Thyroid gland (tissue), 4 donors: ENCODE results near the gene ZNF514. TPM values are rescaled to one million over a fixed set of nuclear protein-coding genes. Genes with fewer than 3 reads are reported as not detected.

Experiments
- DNase-seq, 2 donors: peaks; one replicate each; pipeline ENCODE4 v3.0.0-alpha.2; 2019
- H3K27ac ChIP-seq, 3 donors: fragments of 200-600 bp; sonication (generic); 1 replicate in 2 of 3; 2 replicates in 1 of 3; pipeline ENCODE4 v1.5.1; 2016 to 2019; ENCODE audit warnings: mild to moderate bottlenecking in 1 of 3, moderate library complexity in 1 of 3
- H3K27me3 ChIP-seq: fragments of 200-600 bp; sonication (generic); one replicate; pipeline ENCODE4 v1.5.1; 2019
- H3K36me3 ChIP-seq, 2 donors: fragments of 200-600 bp; sonication (generic); one replicate each; pipeline ENCODE4 v1.5.1; 2016 to 2019
- H3K4me1 ChIP-seq, 2 donors: fragments of 200-600 bp; sonication (generic); one replicate each; pipeline ENCODE4 v1.5.1; 2017 to 2019
- H3K4me3 ChIP-seq, 3 donors: fragments of 200-600 bp; sonication (generic); replicated peaks in 1 of 3; 1 replicate in 2 of 3; 2 replicates in 1 of 3; pipeline ENCODE4 v1.5.1; 2016; ENCODE audit warnings: mild to moderate bottlenecking in 1 of 3
- H3K9me3 ChIP-seq: fragments of 200-600 bp; sonication (generic); one replicate; pipeline ENCODE4 v1.5.1; 2017
- CTCF ChIP-seq, 6 experiments: fragments of 200-600 bp in 3 of 6; fragments of 450-650 bp in 3 of 6; sonication (generic) in 3 of 6; IDR thresholded peaks; one replicate each; pipeline ENCODE4 v1.5.1; 2016 to 2019; ENCODE audit warnings: antibody characterized with exemption in 6 of 6, mild to moderate bottlenecking in 2 of 6, inconsistent platforms in 1 of 6, moderate library complexity in 1 of 6
- POLR2A ChIP-seq, 2 donors: fragments of 450-650 bp; IDR thresholded peaks; one replicate each; pipeline ENCODE4 v1.6.1; 2017; ENCODE audit warnings: antibody characterized with exemption in 2 of 2, mild to moderate bottlenecking in 2 of 2, moderate library complexity in 1 of 2
- WGBS, 2 donors: methylation state at CpG; one replicate each; pipeline ENCODE4 v1.1.5; 2017; 5-methylcytosine and 5-hydroxymethylcytosine counted together
- intact Hi-C: fragments of 100-400 bp; cut with DNase I; formaldehyde crosslinking; loops from one replicate; pipeline ENCODE4 v1.15.1; 2023
- total RNA-seq, 4 donors: library from RNA; depleted of rRNA; stranded (reverse); fragments of >200 nt; gene quantifications; one replicate each; pipeline ENCODE4 v1.2.3, GENCODE V29; 2016

ZNF514 gene
- total RNA-seq, 4 donors from 2014 or later, result 23.5 to 28.5 (median 25.6) TPM

DNA sequence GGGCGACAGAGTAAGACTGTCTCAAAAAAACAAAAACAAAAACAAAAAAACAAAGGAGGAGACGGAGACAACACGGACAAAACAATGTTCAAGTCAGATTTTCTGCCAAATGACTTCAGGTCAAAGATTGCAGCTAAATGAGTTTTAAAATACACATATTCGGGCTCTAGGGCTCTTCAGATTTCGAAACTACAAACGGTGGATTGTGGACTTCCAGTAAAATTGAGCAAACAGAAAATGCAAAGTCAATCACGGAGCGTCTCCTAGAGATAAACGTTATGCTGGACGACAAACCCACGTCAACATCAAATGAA is 38.6 kb downstream of the ZNF514 start:
- 1 to 3% methylated on average over 11 of the region's 11 CpGs for WGBS, 2 donors
- Histone ChIP-seq H3K27me3 (no peaks in the 10 kb centered on the region), H3K27ac (peak overlapping the region; percentile 78 to 98 (median 89)), H3K4me3 (peak overlapping the region; percentile 43 to 100 (median 98)), H3K36me3 (no peaks in the 10 kb centered on the region), H3K4me1 (peaks cover 17 to 26% of the 10 kb centered on the region in 2 donors), H3K9me3 (no peaks in the 10 kb centered on the region)
- DNase-seq, result no peak
- intact Hi-C loops, result no loop called here
- TF ChIP-seq CTCF (IDR thresholded peaks at IDR 0.05) (no peak), POLR2A (IDR thresholded peaks at IDR 0.05) (no peak)

- intact Hi-C loops, result loop anchor here (5.0 to 10.0 kb wide), 2 partner anchors 93 to 131 kb away; no protein-coding TSS in a partner anchor
- peaks cover 27 to 33% of the 10 kb centered on the region in 2 donors for H3K36me3 ChIP-seq
- WGBS, 2 donors, result 19% methylated on average over 7 of the region's 7 CpGs
- DNase-seq, result peak; percentile 78 to 81
- no peak overlapping the region for H3K27ac ChIP-seq
- H3K9me3 ChIP-seq, result no peaks in the 10 kb centered on the region
- TF ChIP-seq POLR2A (IDR thresholded peaks at IDR 0.05), result no peak
- peak; percentile 37 to 82 (median 73) for TF ChIP-seq CTCF (IDR thresholded peaks at IDR 0.05)
- H3K4me3 ChIP-seq, result no peak overlapping the region
- H3K4me1 ChIP-seq, result peaks cover 12 to 16% of the 10 kb centered on the region in 2 donors
- no peaks in the 10 kb centered on the region for H3K27me3 ChIP-seq
Observed at GRCh38 chr2:95115418-95115817, 44.2 kb downstream of the ZNF514 start.

DNA sequence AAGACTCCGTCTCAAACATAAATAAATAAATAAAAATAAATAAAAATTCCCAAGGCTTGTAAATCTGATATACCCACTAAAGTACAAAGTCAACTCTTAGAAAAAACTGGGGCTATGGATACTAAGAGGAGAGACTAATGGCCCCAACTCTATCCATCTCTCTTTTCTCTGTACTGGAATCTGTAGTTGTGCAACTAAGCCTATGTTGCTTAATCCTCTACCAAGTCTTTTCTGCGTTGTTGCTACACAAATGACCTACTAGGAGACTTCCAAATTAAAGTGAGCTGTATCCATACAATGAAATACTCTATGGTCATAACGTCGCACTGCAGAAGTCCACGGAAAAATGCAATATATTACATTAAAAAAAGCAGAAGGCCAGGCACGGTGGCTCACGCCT is 46.2 kb downstream of the ZNF514 start:
- DNase-seq, result no peak
- H3K4me1 ChIP-seq, result peaks cover 0 to 5% of the 10 kb centered on the region in 2 donors
- 97 to 98% methylated on average over 7 of the region's 7 CpGs for WGBS, 2 donors
- H3K36me3 ChIP-seq, result peaks cover 40 to 47% of the 10 kb centered on the region in 2 donors
- intact Hi-C loops, result loop anchor here (10.0 kb wide), 1 partner anchor 129 kb away; no protein-coding TSS in a partner anchor
- H3K27ac ChIP-seq, result no peak overlapping the region
- no peak for TF ChIP-seq POLR2A (IDR thresholded peaks at IDR 0.05)
- no peak for TF ChIP-seq CTCF (IDR thresholded peaks at IDR 0.05)
- H3K27me3 ChIP-seq, result no peaks in the 10 kb centered on the region
- H3K9me3 ChIP-seq, result no peaks in the 10 kb centered on the region
- H3K4me3 ChIP-seq, result no peak overlapping the region

GRCh38 chr2:95110395-95110794 is 49.3 kb downstream of the ZNF514 start:
- no peaks in the 10 kb centered on the region for H3K9me3 ChIP-seq
- peaks cover 69 to 75% of the 10 kb centered on the region in 2 donors for H3K36me3 ChIP-seq
- DNase-seq, result no peak
- no peaks in the 10 kb centered on the region for H3K4me1 ChIP-seq
- TF ChIP-seq CTCF (IDR thresholded peaks at IDR 0.05), result no peak
- TF ChIP-seq POLR2A (IDR thresholded peaks at IDR 0.05), result no peak
- intact Hi-C loops, result loop anchor here (10.0 kb wide), 1 partner anchor 126 kb away; no protein-coding TSS in a partner anchor
- H3K27me3 ChIP-seq, result no peaks in the 10 kb centered on the region
- H3K4me3 ChIP-seq, result no peak overlapping the region
- no peak overlapping the region for H3K27ac ChIP-seq

DNA sequence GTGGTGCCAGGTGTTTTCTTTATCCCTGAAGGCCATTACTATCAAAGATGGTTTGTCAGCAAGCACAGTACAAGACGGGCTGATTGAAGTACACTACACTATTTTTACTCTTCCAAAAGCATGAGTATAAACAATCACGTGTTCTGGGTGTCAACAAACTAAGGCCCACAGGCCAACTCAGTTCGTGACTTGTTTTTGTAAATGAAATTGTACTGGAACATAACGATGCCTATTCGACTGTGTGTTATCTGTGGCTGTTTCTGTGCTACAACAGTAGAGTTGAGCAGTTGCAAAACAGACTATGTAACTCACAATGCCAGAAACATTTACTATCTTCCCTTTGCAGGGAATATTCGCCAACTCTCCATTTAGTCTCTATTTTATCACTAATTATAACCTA is 50.4 kb downstream of the ZNF514 start:
- H3K36me3 ChIP-seq, result peaks cover 72 to 79% of the 10 kb centered on the region in 2 donors
- WGBS, 2 donors, result 93 to 95% methylated on average over 6 of the region's 6 CpGs
- intact Hi-C loops, result no loop called here
- DNase-seq, result no peak
- H3K27ac ChIP-seq, result no peak overlapping the region
- TF ChIP-seq CTCF (IDR thresholded peaks at IDR 0.05) (no peak), POLR2A (IDR thresholded peaks at IDR 0.05) (no peak)
- H3K27me3 ChIP-seq, result no peaks in the 10 kb centered on the region
- no peak overlapping the region for H3K4me3 ChIP-seq
- no peaks in the 10 kb centered on the region for H3K4me1 ChIP-seq
- H3K9me3 ChIP-seq, result no peaks in the 10 kb centered on the region
